Measurements from ENCODE around the gene AK2. TPM values are rescaled to one million over a fixed set of nuclear protein-coding genes. Genes with fewer than 3 reads are reported as not detected.

The AK2 gene
- total and polyA plus RNA-seq, 2 donors (not counting 1 experiment from before 2014, with no cell fraction given), result 62.6 to 141 TPM

- no peak overlapping the region for H3K9ac ChIP-seq (ENCODE audit: insufficient read depth, low read length)
- no peaks in the 10 kb centered on the region for H3K4me1 ChIP-seq (ENCODE audit: control insufficient read depth, extremely low read depth, insufficient read depth, low read length)
- TF ChIP-seq EZH2 (IDR thresholded peaks at IDR 0.05; ENCODE audit: low read length, missing control alignments) (no peak), CTCF (conservative IDR thresholded peaks at IDR 0.05 in 1 of 2, IDR thresholded peaks at IDR 0.05 in 1 of 2; ENCODE audit: low read depth in 1 of 2, low read length in 2 of 2) (no peak)
Observed at GRCh38 chr1:33060579-33061083, 23.9 kb upstream of the AK2 start.

GRCh38 chr1:33057095-33057494, 20.4 kb upstream of the AK2 start:
- Histone ChIP-seq H3K9me3 (ENCODE audit: control insufficient read depth, insufficient read depth, low read depth, low read length) (no peaks in the 10 kb centered on the region), H3K4me3 (replicated peaks in 1 of 4; ENCODE audit: control extremely low read depth in 1 of 4, insufficient read depth in 1 of 4, low read depth in 3 of 4, low read length in 4 of 4) (no peak overlapping the region), H3K4me2 (ENCODE audit: extremely low read depth, insufficient read depth, low read length) (no peak overlapping the region), H3K9ac (ENCODE audit: insufficient read depth, low read length) (no peak overlapping the region), H3K79me2 (ENCODE audit: control insufficient read depth, insufficient read depth, low read length) (no peaks in the 10 kb centered on the region), H3K27me3 (ENCODE audit: control insufficient read depth, insufficient read depth, low read length) (peaks cover 2% of the 10 kb centered on the region), H3K27ac (ENCODE audit: insufficient read depth, low read length) (no peak overlapping the region), H2AFZ (ENCODE audit: low read length) (no peak overlapping the region), H3K4me1 (ENCODE audit: control insufficient read depth, extremely low read depth, insufficient read depth, low read length) (no peaks in the 10 kb centered on the region), H3K36me3 (ENCODE audit: control insufficient read depth, insufficient read depth, low read length) (no peaks in the 10 kb centered on the region), H4K20me1 (ENCODE audit: control insufficient read depth, extremely low read depth, insufficient read depth, low read length) (no peaks in the 10 kb centered on the region)
- TF ChIP-seq EZH2 (IDR thresholded peaks at IDR 0.05; ENCODE audit: low read length, missing control alignments), result no peak
- no peak for TF ChIP-seq CTCF (conservative IDR thresholded peaks at IDR 0.05 in 1 of 2, IDR thresholded peaks at IDR 0.05 in 1 of 2; ENCODE audit: low read depth in 1 of 2, low read length in 2 of 2)
- DNase-seq (ENCODE audit: low read depth in 2 of 2), result no peak

More at GRCh38 chr1:33060579-33061083, 23.9 kb upstream of the AK2 start:
- peak; percentile 95 to 99 for DNase-seq (ENCODE audit: low read depth in 2 of 2)
- Histone ChIP-seq H3K36me3 (ENCODE audit: control insufficient read depth, insufficient read depth, low read length) (no peaks in the 10 kb centered on the region), H3K27me3 (ENCODE audit: control insufficient read depth, insufficient read depth, low read length) (peaks cover 2% of the 10 kb centered on the region), H3K9me3 (ENCODE audit: control insufficient read depth, insufficient read depth, low read depth, low read length) (no peaks in the 10 kb centered on the region), H2AFZ (ENCODE audit: low read length) (no peak overlapping the region), H3K79me2 (ENCODE audit: control insufficient read depth, insufficient read depth, low read length) (no peaks in the 10 kb centered on the region), H3K4me2 (ENCODE audit: extremely low read depth, insufficient read depth, low read length) (no peak overlapping the region), H3K4me3 (replicated peaks in 1 of 4; ENCODE audit: control extremely low read depth in 1 of 4, insufficient read depth in 1 of 4, low read depth in 3 of 4, low read length in 4 of 4) (no peak overlapping the region), H4K20me1 (ENCODE audit: control insufficient read depth, extremely low read depth, insufficient read depth, low read length) (no peaks in the 10 kb centered on the region), H3K27ac (ENCODE audit: insufficient read depth, low read length) (no peak overlapping the region)

GRCh38 chr1:33056426-33056825, 19.7 kb upstream of the AK2 start:
- TF ChIP-seq EZH2 (IDR thresholded peaks at IDR 0.05; ENCODE audit: low read length, missing control alignments) (no peak), CTCF (conservative IDR thresholded peaks at IDR 0.05 in 1 of 2, IDR thresholded peaks at IDR 0.05 in 1 of 2; ENCODE audit: low read depth in 1 of 2, low read length in 2 of 2) (no peak)
- no peaks in the 10 kb centered on the region for H3K36me3 ChIP-seq (ENCODE audit: control insufficient read depth, insufficient read depth, low read length)
- no peak for DNase-seq (ENCODE audit: low read depth in 2 of 2)
- H3K9ac ChIP-seq (ENCODE audit: insufficient read depth, low read length), result no peak overlapping the region
- no peak overlapping the region for H3K4me2 ChIP-seq (ENCODE audit: extremely low read depth, insufficient read depth, low read length)
- H3K4me3 ChIP-seq (replicated peaks in 1 of 4; ENCODE audit: control extremely low read depth in 1 of 4, insufficient read depth in 1 of 4, low read depth in 3 of 4, low read length in 4 of 4), result no peak overlapping the region
- no peak overlapping the region for H3K27ac ChIP-seq (ENCODE audit: insufficient read depth, low read length)
- H4K20me1 ChIP-seq (ENCODE audit: control insufficient read depth, extremely low read depth, insufficient read depth, low read length), result no peaks in the 10 kb centered on the region
- H3K9me3 ChIP-seq (ENCODE audit: control insufficient read depth, insufficient read depth, low read depth, low read length), result no peaks in the 10 kb centered on the region
- H3K79me2 ChIP-seq (ENCODE audit: control insufficient read depth, insufficient read depth, low read length), result no peaks in the 10 kb centered on the region
- no peaks in the 10 kb centered on the region for H3K4me1 ChIP-seq (ENCODE audit: control insufficient read depth, extremely low read depth, insufficient read depth, low read length)
- peaks cover 2% of the 10 kb centered on the region for H3K27me3 ChIP-seq (ENCODE audit: control insufficient read depth, insufficient read depth, low read length)
- H2AFZ ChIP-seq (ENCODE audit: low read length), result no peak overlapping the region

Measured in fibroblast of lung (primary cell).